Lung (tissue), 12 donors: Measurements from ENCODE around the gene ZNF536. TPM values are rescaled to one million over a fixed set of nuclear protein-coding genes. Genes with fewer than 3 reads are reported as not detected.

Source experiments
- ATAC-seq: fragments of 200-7000 bp; cut with Tn5 transposase; one replicate; pipeline ENCODE4 v1.9.1; 2020; ENCODE audit warnings: moderate number of reproducible peaks; ENCODE audit not compliant: insufficient read depth, low FRiP score
- DNase-seq, 3 donors: peaks; one replicate each; pipeline ENCODE4 v3.0.0-alpha.2; 2013 to 2017
- H3K27ac ChIP-seq, 2 donors: one replicate each; pipeline ENCODE4 v1.5.1; 2013; ENCODE audit warnings: mild to moderate bottlenecking in 2 of 2, moderate library complexity in 2 of 2, control low read depth in 1 of 2, inconsistent platforms in 1 of 2, low read depth in 1 of 2, low read length in 1 of 2
- H3K27me3 ChIP-seq, 3 donors: one replicate each; pipeline ENCODE4 v1.5.1; 2013; ENCODE audit warnings: low read length in 2 of 3; ENCODE audit not compliant: control insufficient read depth in 3 of 3, insufficient read depth in 3 of 3
- H3K36me3 ChIP-seq, 4 donors: one replicate each; pipeline ENCODE4 v1.5.1; 2013; ENCODE audit warnings: low read length in 4 of 4, mild to moderate bottlenecking in 1 of 4, moderate library complexity in 1 of 4; ENCODE audit not compliant: control insufficient read depth in 4 of 4, insufficient read depth in 4 of 4
- H3K4me1 ChIP-seq, 5 donors: one replicate each; pipeline ENCODE4 v1.5.1; 2013; ENCODE audit warnings: low read length in 5 of 5, mild to moderate bottlenecking in 2 of 5, moderate library complexity in 1 of 5; ENCODE audit not compliant: control insufficient read depth in 5 of 5, insufficient read depth in 5 of 5
- H3K4me3 ChIP-seq: one replicate; pipeline ENCODE4 v1.5.1; 2013; ENCODE audit warnings: mild to moderate bottlenecking, control low read depth, moderate library complexity
- H3K9ac ChIP-seq, 2 donors: one replicate each; pipeline ENCODE4 v1.5.1; 2013; ENCODE audit warnings: low read length in 2 of 2, control low read depth in 1 of 2; ENCODE audit not compliant: insufficient read depth in 1 of 2
- H3K9me3 ChIP-seq, 4 donors: one replicate each; pipeline ENCODE4 v1.5.1; 2013; ENCODE audit warnings: low read length in 3 of 4, mild to moderate bottlenecking in 1 of 4, moderate library complexity in 1 of 4; ENCODE audit not compliant: control insufficient read depth in 4 of 4, insufficient read depth in 3 of 4
- CTCF ChIP-seq: IDR thresholded peaks from 2 replicates; pipeline ENCODE4 v1.5.1; 2012; ENCODE audit warnings: mild to moderate bottlenecking; ENCODE audit errors: control extremely low read depth, extremely low read depth
- WGBS, 2 donors: extraction: QIAGEN DNeasy Blood & Tissue Kit; methylation state at CpG; one replicate each; pipeline ENCODE4 v1.1.7; 2013; 5-methylcytosine and 5-hydroxymethylcytosine counted together
- polyA plus RNA-seq, 2 donors: library from polyadenylated mRNA; stranded (reverse); fragments of 200-250 nt; gene quantifications; one replicate each; pipeline ENCODE4 v1.2.1, GENCODE V29; 2013
- total RNA-seq, 2 donors: library from RNA; depleted of rRNA in 1 of 2; stranded (reverse); fragments of >200 nt in 1 of 2; gene quantifications; one replicate each; pipeline ENCODE4 v1.2.1, GENCODE V29; 2014 to 2021
- donor health status: control.
- donor health status: control.
- donor health status: Bipolar disorder and iron deficiency.
- donor health status: healthy.
- donor health status: DM: yes; HTN: yes; CAD: no.

The ZNF536 gene
- total and polyA plus RNA-seq, 4 donors: 0.07 to 5.6 (median 0.21) TPM

- TF ChIP-seq CTCF: no peak
- ATAC-seq (no peak), DNase-seq (no peak)
- 71 to 72% methylated on average over 11 of the region's 11 CpGs for WGBS, 2 donors
- no peaks in the 10 kb centered on the region for H3K36me3 ChIP-seq
- peaks cover 0 to 1% (median 0%) of the 10 kb centered on the region in 4 donors for H3K9me3 ChIP-seq
- no peaks in the 10 kb centered on the region for H3K4me1 ChIP-seq
- H3K27me3 ChIP-seq: peaks cover 0 to 2% (median 0%) of the 10 kb centered on the region in 3 donors
- no peak overlapping the region for H3K27ac ChIP-seq
- no peak overlapping the region for H3K9ac ChIP-seq
- H3K4me3 ChIP-seq: no peak overlapping the region
Observed at GRCh38 chr19:30564551-30565011, 192.4 kb downstream of the ZNF536 start.

- Histone ChIP-seq H3K27ac (no peak overlapping the region), H3K36me3 (no peaks in the 10 kb centered on the region), H3K9me3 (peaks cover 0 to 1% (median 0%) of the 10 kb centered on the region in 4 donors), H3K4me1 (no peaks in the 10 kb centered on the region), H3K27me3 (peaks cover 0 to 2% (median 0%) of the 10 kb centered on the region in 3 donors), H3K4me3 (no peak overlapping the region), H3K9ac (no peak overlapping the region)
- DNase-seq: no peak
- no peak for ATAC-seq
- TF ChIP-seq CTCF: no peak
- WGBS, 2 donors: 61 to 75% methylated on average over 5 of the region's 5 CpGs
Observed at GRCh38 chr19:30565636-30566035, 193.5 kb downstream of the ZNF536 start.

- DNase-seq (no peak), ATAC-seq (no peak)
- Histone ChIP-seq H3K36me3 (no peaks in the 10 kb centered on the region), H3K27me3 (peaks cover 0 to 2% (median 0%) of the 10 kb centered on the region in 3 donors), H3K4me1 (no peaks in the 10 kb centered on the region), H3K9me3 (peaks cover 0 to 1% (median 0%) of the 10 kb centered on the region in 4 donors), H3K4me3 (no peak overlapping the region), H3K9ac (no peak overlapping the region), H3K27ac (no peak overlapping the region)
- TF ChIP-seq CTCF: no peak
- WGBS, 2 donors: 88 to 89% methylated on average over 22 of the region's 22 CpGs
Observed at GRCh38 chr19:30566681-30567420, 194.7 kb downstream of the ZNF536 start.
